HTERT RPE-1 (cell line): ENCODE data around the gene TMIE.

ENCODE experiments used
- in situ Hi-C: fragments of 300-500 bp; cut with MboI; formaldehyde crosslinking; loops from 4 replicates; pipeline ENCODE4 v1.14.3; 2020; ENCODE audit warnings: low sequenced_read_pairs

Gene TMIE

DNA sequence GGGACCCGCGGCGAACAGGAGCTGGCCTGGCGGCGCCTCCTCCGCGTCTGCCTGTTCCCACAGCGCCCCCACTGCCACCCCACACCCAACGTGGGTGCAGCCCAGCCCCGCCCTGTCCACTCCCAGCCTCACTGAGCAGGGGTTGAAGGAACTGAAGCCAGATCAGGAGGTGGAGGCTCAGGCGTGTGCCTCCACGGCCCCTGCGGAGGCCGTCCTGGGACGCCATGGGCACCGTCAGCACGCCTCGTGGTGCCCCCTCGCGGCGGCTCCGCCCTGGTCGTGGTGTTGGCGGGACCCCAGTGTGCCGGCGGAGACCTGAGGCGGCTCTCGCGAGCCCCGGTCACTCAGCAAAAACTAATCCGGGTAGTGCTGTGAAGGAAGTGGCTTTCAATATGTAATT, 55.5 kb downstream of the TMIE start:
- in situ Hi-C loops, result no loop called here

GRCh38 chr3:46759239-46760167, 58.3 kb downstream of the TMIE start:
- in situ Hi-C loops, result no loop called here
